ENCODE results near the gene SIGLEC10. TPM values are rescaled to one million over a fixed set of nuclear protein-coding genes. Genes with fewer than 3 reads are reported as not detected.

SIGLEC10 gene
- total RNA-seq, 1 experiment from 2014 or later, result not detected

DNA sequence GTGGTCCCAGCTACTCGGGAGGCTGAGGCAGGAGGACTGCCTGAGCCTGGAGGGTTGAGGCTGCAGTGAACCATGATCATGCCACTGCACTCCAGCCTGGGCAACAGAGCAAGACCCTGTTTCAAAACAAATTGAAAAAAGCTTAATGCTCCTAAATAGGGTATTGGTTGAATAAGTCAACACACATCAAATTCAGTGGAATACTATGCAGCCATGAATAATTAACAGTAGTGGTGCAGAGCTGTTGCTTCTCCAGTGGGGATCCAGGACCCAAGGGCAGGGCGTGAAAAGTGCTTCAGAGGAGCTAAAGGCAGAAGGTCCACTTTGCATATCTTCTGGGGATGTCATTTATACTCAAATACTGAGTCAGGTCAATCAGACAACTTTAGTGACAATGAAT lies 22.6 kb upstream of the SIGLEC10 start:
- H3K36me3 Mint-ChIP-seq (ENCODE audit: insufficient read depth, unreplicated experiment), result no peaks in the 10 kb centered on the region
- H3K4me3 Mint-ChIP-seq (ENCODE audit: low read depth, unreplicated experiment), result no peak overlapping the region
- BruUV-seq (replicated peaks), result no TSS peak
- H3K4me1 Mint-ChIP-seq (ENCODE audit: low read depth, unreplicated experiment), result peaks cover 24% of the 10 kb centered on the region
- no peak for DNase-seq
- no peaks in the 10 kb centered on the region for H3K9me3 Mint-ChIP-seq (ENCODE audit: low read depth, unreplicated experiment)
- TF ChIP-seq, protein P1, sequence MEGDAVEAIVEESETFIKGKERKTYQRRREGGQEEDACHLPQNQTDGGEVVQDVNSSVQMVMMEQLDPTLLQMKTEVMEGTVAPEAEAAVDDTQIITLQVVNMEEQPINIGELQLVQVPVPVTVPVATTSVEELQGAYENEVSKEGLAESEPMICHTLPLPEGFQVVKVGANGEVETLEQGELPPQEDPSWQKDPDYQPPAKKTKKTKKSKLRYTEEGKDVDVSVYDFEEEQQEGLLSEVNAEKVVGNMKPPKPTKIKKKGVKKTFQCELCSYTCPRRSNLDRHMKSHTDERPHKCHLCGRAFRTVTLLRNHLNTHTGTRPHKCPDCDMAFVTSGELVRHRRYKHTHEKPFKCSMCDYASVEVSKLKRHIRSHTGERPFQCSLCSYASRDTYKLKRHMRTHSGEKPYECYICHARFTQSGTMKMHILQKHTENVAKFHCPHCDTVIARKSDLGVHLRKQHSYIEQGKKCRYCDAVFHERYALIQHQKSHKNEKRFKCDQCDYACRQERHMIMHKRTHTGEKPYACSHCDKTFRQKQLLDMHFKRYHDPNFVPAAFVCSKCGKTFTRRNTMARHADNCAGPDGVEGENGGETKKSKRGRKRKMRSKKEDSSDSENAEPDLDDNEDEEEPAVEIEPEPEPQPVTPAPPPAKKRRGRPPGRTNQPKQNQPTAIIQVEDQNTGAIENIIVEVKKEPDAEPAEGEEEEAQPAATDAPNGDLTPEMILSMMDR (IDR thresholded peaks at IDR 0.05; ENCODE audit: unreplicated experiment), result no peak
- intact Hi-C loops (cut with micrococcal nuclease; ENCODE audit: unreplicated experiment), result no loop called here
- peaks cover 100% of the 10 kb centered on the region for H3K27me3 Mint-ChIP-seq (ENCODE audit: unreplicated experiment)
- CTCF ChIA-PET, result interaction anchor here (1.5 kb wide), 2 partner anchors 18 to 34 kb away, joined by 3 to 4 read pairs; no protein-coding TSS in a partner anchor
- H3K27ac Mint-ChIP-seq (ENCODE audit: unreplicated experiment), result no peak overlapping the region

DNA sequence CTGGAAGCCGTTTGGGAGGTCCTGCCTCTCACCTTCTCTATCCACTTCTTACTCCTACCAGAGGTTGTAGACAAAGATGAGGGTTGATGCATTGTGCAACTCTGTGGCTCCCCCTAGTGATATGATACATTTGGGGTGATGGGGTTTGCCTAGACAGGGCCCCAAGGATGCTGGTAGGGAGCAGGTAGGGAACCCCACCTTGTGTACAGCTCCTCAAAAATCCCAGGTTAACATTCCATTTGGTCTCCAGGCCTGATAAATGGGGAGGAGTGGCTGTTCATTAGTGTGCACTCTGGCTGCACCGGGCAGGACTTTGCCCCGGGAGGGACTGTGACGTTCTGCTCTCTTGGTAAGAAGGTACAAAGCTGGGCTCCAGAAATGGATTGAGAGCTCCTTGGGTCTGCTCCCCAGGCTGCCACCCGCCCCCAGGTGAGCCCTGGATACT lies 21.6 kb upstream of the SIGLEC10 start:
- TF ChIP-seq, protein P1 (IDR thresholded peaks at IDR 0.05; ENCODE audit: unreplicated experiment), result peak; percentile 29
- CTCF ChIA-PET, result interaction anchor here (0.6 to 1.5 kb wide), 4 partner anchors 9 to 100 kb away, joined by 3 to 4 read pairs (median 3); partner anchors contain the start of gene VSIG10L
- Mint-ChIP-seq H3K27ac (ENCODE audit: unreplicated experiment) (no peak overlapping the region), H3K36me3 (ENCODE audit: insufficient read depth, unreplicated experiment) (no peaks in the 10 kb centered on the region), H3K27me3 (ENCODE audit: unreplicated experiment) (peaks cover 96% of the 10 kb centered on the region), H3K4me3 (ENCODE audit: low read depth, unreplicated experiment) (no peak overlapping the region), H3K4me1 (ENCODE audit: low read depth, unreplicated experiment) (peaks cover 24% of the 10 kb centered on the region), H3K9me3 (ENCODE audit: low read depth, unreplicated experiment) (no peaks in the 10 kb centered on the region)
- no TSS peak for BruUV-seq (replicated peaks)
- intact Hi-C loops (cut with micrococcal nuclease; ENCODE audit: unreplicated experiment), result no loop called here
- peak; percentile 32 for DNase-seq

DNA sequence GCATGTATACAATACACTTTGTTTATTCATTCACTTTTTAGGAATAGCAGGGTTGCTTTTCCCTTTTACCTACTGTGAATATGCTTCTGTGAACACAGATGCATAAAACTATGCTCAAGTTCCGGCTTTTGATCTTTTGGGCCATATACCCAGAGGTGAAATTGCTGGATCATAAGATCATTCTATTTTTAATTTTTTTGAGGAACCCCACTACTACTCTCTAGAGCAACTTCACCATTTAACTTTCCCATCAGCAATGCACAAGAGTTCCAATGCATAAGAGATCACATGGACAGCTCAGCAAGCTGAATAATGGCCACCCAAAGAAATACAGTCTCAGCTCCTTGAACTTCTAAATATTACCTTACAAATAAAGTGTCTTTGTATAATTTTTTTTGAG lies 17.0 kb upstream of the SIGLEC10 start:
- TF ChIP-seq, protein P1 (IDR thresholded peaks at IDR 0.05; ENCODE audit: unreplicated experiment), result no peak
- H3K27me3 Mint-ChIP-seq (ENCODE audit: unreplicated experiment), result peaks cover 86% of the 10 kb centered on the region
- H3K9me3 Mint-ChIP-seq (ENCODE audit: low read depth, unreplicated experiment), result no peaks in the 10 kb centered on the region
- no TSS peak for BruUV-seq (replicated peaks)
- intact Hi-C loops (cut with micrococcal nuclease; ENCODE audit: unreplicated experiment), result no loop called here
- H3K36me3 Mint-ChIP-seq (ENCODE audit: insufficient read depth, unreplicated experiment), result no peaks in the 10 kb centered on the region
- H3K27ac Mint-ChIP-seq (ENCODE audit: unreplicated experiment), result no peak overlapping the region
- no peak for DNase-seq
- CTCF ChIA-PET, result no interaction called here
- no peaks in the 10 kb centered on the region for H3K4me1 Mint-ChIP-seq (ENCODE audit: low read depth, unreplicated experiment)
- no peak overlapping the region for H3K4me3 Mint-ChIP-seq (ENCODE audit: low read depth, unreplicated experiment)

- H3K4me1 Mint-ChIP-seq (ENCODE audit: low read depth, unreplicated experiment), result no peaks in the 10 kb centered on the region
- CTCF ChIA-PET, result interaction anchor here (0.6 to 0.9 kb wide), 4 partner anchors 15 to 332 kb away, joined by 4 to 6 read pairs (median 4); no protein-coding TSS in a partner anchor
- TF ChIP-seq, protein P1 (IDR thresholded peaks at IDR 0.05; ENCODE audit: unreplicated experiment), result no peak
- H3K36me3 Mint-ChIP-seq (ENCODE audit: insufficient read depth, unreplicated experiment), result no peaks in the 10 kb centered on the region
- no peak for DNase-seq
- no peak overlapping the region for H3K27ac Mint-ChIP-seq (ENCODE audit: unreplicated experiment)
- H3K27me3 Mint-ChIP-seq (ENCODE audit: unreplicated experiment), result peaks cover 86% of the 10 kb centered on the region
- no peaks in the 10 kb centered on the region for H3K9me3 Mint-ChIP-seq (ENCODE audit: low read depth, unreplicated experiment)
- BruUV-seq (replicated peaks), result no TSS peak
- intact Hi-C loops (cut with micrococcal nuclease; ENCODE audit: unreplicated experiment), result no loop called here
- H3K4me3 Mint-ChIP-seq (ENCODE audit: low read depth, unreplicated experiment), result no peak overlapping the region
These were observed 15.6 kb upstream of the SIGLEC10 start for GRCh38 chr19:51433043-51433442.

Measured in Calu3 (cell line).